ENCODE data around the gene GMEB1.

- TF ChIP-seq CTCF (IDR thresholded peaks at IDR 0.05; ENCODE audit: insufficient read depth, low read depth, low read length): no peak
- no peak for TF ChIP-seq EZH2 (IDR thresholded peaks at IDR 0.05; ENCODE audit: insufficient read depth, low read length)
Observed at GRCh38 chr1:28684937-28685336, 16.4 kb downstream of the GMEB1 start.
